Hematopoietic multipotent progenitor cell treated with erythropoietin and hydrocortisone succinate and interleukin-3 and kit ligand, for 6 days (in vitro differentiated cells): ENCODE data around the gene APIP.

Experiments
- DNase-seq: peaks from one replicate; pipeline ENCODE4 v3.0.0-alpha.2; 2015

The APIP gene

GRCh38 chr11:34836958-34837856 is 79.0 kb downstream of the APIP start:
- peak; percentile 26 for DNase-seq

GRCh38 chr11:34833602-34834001 is 82.6 kb downstream of the APIP start:
- DNase-seq = no peak
